CD14-positive monocyte (primary cell): ENCODE measurements around the gene MGAT5. TPM values are rescaled to one million over a fixed set of nuclear protein-coding genes. Genes with fewer than 3 reads are reported as not detected.
A peak's percentile ranks its signal among the peaks of the same experiment; 100 is the strongest.

Experiments
- DNase-seq, 3 donors: peaks; one replicate each; pipeline ENCODE4 v3.0.0-alpha.2; 2011 to 2022
- H2AFZ ChIP-seq: 2 replicates; pipeline ENCODE4 v1.6.0; 2012; ENCODE audit warnings: mild to moderate bottlenecking, low read depth, low read length, inconsistent platforms; ENCODE audit not compliant: insufficient read depth, poor library complexity, severe bottlenecking
- H3K27ac ChIP-seq, 2 donors: 1 replicate in 1 of 2; 2 replicates in 1 of 2; pipeline ENCODE4 v1.5.1; 2012 to 2013; ENCODE audit warnings: low read length in 2 of 2, control low read depth in 1 of 2, inconsistent platforms in 1 of 2, low read depth in 1 of 2, mild to moderate bottlenecking in 1 of 2
- H3K27me3 ChIP-seq, 2 donors: one replicate each; pipeline versions ENCODE4 v1.6.0 to v1.6.1; 2011 to 2013; ENCODE audit warnings: low read length in 2 of 2; ENCODE audit not compliant: control insufficient read depth in 2 of 2, insufficient read depth in 2 of 2
- H3K36me3 ChIP-seq, 2 donors: replicated peaks in 1 of 2; 1 replicate in 1 of 2; 2 replicates in 1 of 2; pipeline versions ENCODE4 v1.5.1 to v1.6.1; 2012 to 2013; ENCODE audit warnings: low read length in 2 of 2, control low read depth in 1 of 2, inconsistent platforms in 1 of 2, mild to moderate bottlenecking in 1 of 2; ENCODE audit not compliant: insufficient read depth in 2 of 2, control insufficient read depth in 1 of 2
- H3K4me1 ChIP-seq, 2 donors: 1 replicate in 1 of 2; 2 replicates in 1 of 2; pipeline versions ENCODE4 v1.5.1 to v1.6.1; 2012 to 2013; ENCODE audit warnings: low read length in 2 of 2, control low read depth in 1 of 2, inconsistent platforms in 1 of 2, mild to moderate bottlenecking in 1 of 2, moderate library complexity in 1 of 2; ENCODE audit not compliant: insufficient read depth in 2 of 2, control insufficient read depth in 1 of 2
- H3K4me2 ChIP-seq: replicated peaks from 2 replicates; pipeline ENCODE3; 2012; ENCODE audit warnings: low read length, moderate library complexity, mild to moderate bottlenecking; ENCODE audit not compliant: poor library complexity, severe bottlenecking; ENCODE audit errors: extremely low read depth
- H3K4me3 ChIP-seq, 3 experiments: fragments of 200-600 bp in 1 of 3; sonication (generic) in 1 of 3; replicated peaks in 1 of 3; 1 replicate in 2 of 3; 2 replicates in 1 of 3; pipeline ENCODE4 v1.5.1; 2011 to 2013; ENCODE audit warnings: low read length in 3 of 3, mild to moderate bottlenecking in 3 of 3, control low read depth in 2 of 3, low read depth in 2 of 3, inconsistent platforms in 1 of 3, moderate library complexity in 1 of 3
- H3K79me2 ChIP-seq: 2 replicates; pipeline ENCODE4 v1.6.0; 2012; ENCODE audit warnings: mild to moderate bottlenecking, control low read depth, inconsistent platforms, low read length, moderate library complexity; ENCODE audit not compliant: insufficient read depth
- H3K9ac ChIP-seq: 2 replicates; pipeline ENCODE4 v1.6.0; 2017; ENCODE audit warnings: low read length, mild to moderate bottlenecking; ENCODE audit not compliant: insufficient read depth, poor library complexity, severe bottlenecking
- H3K9me3 ChIP-seq, 2 donors: replicated peaks in 1 of 2; 1 replicate in 1 of 2; 2 replicates in 1 of 2; pipeline versions ENCODE4 v1.5.1 to v1.6.1; 2012 to 2013; ENCODE audit warnings: low read length in 2 of 2, control low read depth in 1 of 2; ENCODE audit not compliant: control insufficient read depth in 1 of 2, insufficient read depth in 1 of 2
- H4K20me1 ChIP-seq: 2 replicates; pipeline ENCODE4 v1.6.0; 2012; ENCODE audit warnings: mild to moderate bottlenecking, low read length, control low read depth, moderate library complexity; ENCODE audit not compliant: insufficient read depth
- H3K27ac Mint-ChIP-seq, 7 donors: one replicate each; pipeline ENCODE4 v1.8.0; 2020; ENCODE audit warnings: mild to moderate bottlenecking in 7 of 7, mixed read lengths in 7 of 7, moderate library complexity in 6 of 7, inconsistent platforms in 2 of 7
- H3K27me3 Mint-ChIP-seq, 3 donors: one replicate each; pipeline ENCODE4 v1.8.0; 2021 to 2022; ENCODE audit warnings: low read depth in 3 of 3, mild to moderate bottlenecking in 3 of 3, mixed read lengths in 3 of 3, moderate library complexity in 3 of 3, inconsistent platforms in 1 of 3
- H3K36me3 Mint-ChIP-seq, 2 donors: one replicate each; pipeline ENCODE4 v1.8.0; 2020; ENCODE audit warnings: mixed read lengths in 2 of 2, inconsistent platforms in 1 of 2, mild to moderate bottlenecking in 1 of 2
- H3K4me1 Mint-ChIP-seq: one replicate; pipeline ENCODE4 v1.8.0; 2020; ENCODE audit warnings: mild to moderate bottlenecking, mixed read lengths
- H3K4me3 Mint-ChIP-seq, 2 donors: one replicate each; pipeline ENCODE4 v1.8.0; 2020; ENCODE audit warnings: mild to moderate bottlenecking in 2 of 2, mixed read lengths in 2 of 2, moderate library complexity in 1 of 2
- H3K9me3 Mint-ChIP-seq, 7 donors: one replicate each; pipeline ENCODE4 v1.8.0; 2020 to 2022; ENCODE audit warnings: mixed read lengths in 7 of 7, mild to moderate bottlenecking in 6 of 7, moderate library complexity in 6 of 7, inconsistent platforms in 2 of 7
- CTCF ChIP-seq: fragments of 200-600 bp; IDR thresholded peaks from one replicate; pipeline ENCODE4 v1.8.0; 2022; ENCODE audit warnings: antibody characterized with exemption, mild to moderate bottlenecking
- WGBS: methylation state at CpG from one replicate; pipeline ENCODE4 v1.1.5; 2013; ENCODE audit warnings: missing lambda C conversion rate; ENCODE audit not compliant: insufficient coverage; 5-methylcytosine and 5-hydroxymethylcytosine counted together
- intact Hi-C, 2 donors: fragments of 100-400 bp; cut with micrococcal nuclease; formaldehyde crosslinking; loops; one replicate each; pipeline versions ENCODE4 v1.15.0 to v1.15.1; 2023
- polyA plus RNA-seq, 3 donors: library from polyadenylated mRNA; depleted of rRNA in 1 of 3; unstranded in 2 of 3; stranded (reverse) in 1 of 3; fragments of 300-500 nt in 2 of 3; fragments of >200 nt in 1 of 3; fragmentation: Illumina TruSeq in 2 of 3; gene quantifications; 1 replicate in 2 of 3; 2 replicates in 1 of 3; pipeline ENCODE4 v1.2.3, GENCODE V29; 2012 to 2021

MGAT5 gene
- polyA plus RNA-seq, 3 donors: 1.9 to 6.6 (median 2.4) TPM

- H3K9me3 Mint-ChIP-seq: peaks cover 0 to 3% (median 0%) of the 10 kb centered on the region in 7 donors
- H3K4me1 Mint-ChIP-seq: peaks cover 62% of the 10 kb centered on the region
- peaks cover 0 to 2% (median 0%) of the 10 kb centered on the region in 3 donors for H3K27me3 Mint-ChIP-seq
- Histone ChIP-seq H3K79me2 (no peaks in the 10 kb centered on the region), H3K27ac (peak overlapping the region in 1 of 2 donors; percentile 38), H3K4me3 (no peak overlapping the region), H3K9me3 (no peaks in the 10 kb centered on the region), H2AFZ (no peak overlapping the region), H3K9ac (no peak overlapping the region), H3K4me2 (no peak overlapping the region), H3K4me1 (peaks cover 30 to 31% of the 10 kb centered on the region in 2 donors), H4K20me1 (no peaks in the 10 kb centered on the region), H3K27me3 (no peaks in the 10 kb centered on the region), H3K36me3 (peaks cover 0 to 38% of the 10 kb centered on the region in 2 donors)
- intact Hi-C loops: loop anchor here in 1 of 2 donors (10.0 kb wide), 1 partner anchor 278 kb away; no protein-coding TSS in a partner anchor
- TF ChIP-seq CTCF: no peak
- DNase-seq: peak; percentile 5 to 17 (median 17)
- no CpG with 5 or more reads among the region's 1 CpG for WGBS
- H3K36me3 Mint-ChIP-seq: peaks cover 24 to 38% of the 10 kb centered on the region in 2 donors
- H3K4me3 Mint-ChIP-seq: peak overlapping the region in 1 of 2 donors; percentile 13
- peak overlapping the region in 2 of 7 donors; percentile 55 to 61 for H3K27ac Mint-ChIP-seq
Measured at GRCh38 chr2:134402410-134402809, 148.5 kb downstream of the MGAT5 start.

- no peak overlapping the region for H3K27ac Mint-ChIP-seq
Measured at GRCh38 chr2:134405611-134406081, 151.8 kb downstream of the MGAT5 start.

More at GRCh38 chr2:134405611-134406081, 151.8 kb downstream of the MGAT5 start:
- H3K4me1 Mint-ChIP-seq: peaks cover 52% of the 10 kb centered on the region
- TF ChIP-seq CTCF: no peak
- H2AFZ ChIP-seq: no peak overlapping the region
- H3K79me2 ChIP-seq: no peaks in the 10 kb centered on the region
- H3K9me3 Mint-ChIP-seq: peaks cover 0 to 3% (median 0%) of the 10 kb centered on the region in 7 donors
- no peak overlapping the region for H3K4me2 ChIP-seq
- H3K36me3 ChIP-seq: peaks cover 0 to 34% of the 10 kb centered on the region in 2 donors
- H3K27ac ChIP-seq: no peak overlapping the region
- no peak overlapping the region for H3K4me3 Mint-ChIP-seq
- no peaks in the 10 kb centered on the region for H4K20me1 ChIP-seq
- H3K27me3 ChIP-seq: no peaks in the 10 kb centered on the region
- H3K36me3 Mint-ChIP-seq: peaks cover 29 to 43% of the 10 kb centered on the region in 2 donors
- peaks cover 0 to 3% (median 0%) of the 10 kb centered on the region in 3 donors for H3K27me3 Mint-ChIP-seq
- WGBS: 83% methylated on average over 1 of the region's 3 CpGs
- DNase-seq: no peak
- H3K9me3 ChIP-seq: no peaks in the 10 kb centered on the region
- no peak overlapping the region for H3K9ac ChIP-seq
- intact Hi-C loops: loop anchor here in 1 of 2 donors (10.0 kb wide), 1 partner anchor 281 kb away; no protein-coding TSS in a partner anchor
- H3K4me3 ChIP-seq: no peak overlapping the region
- H3K4me1 ChIP-seq: peaks cover 22 to 24% of the 10 kb centered on the region in 2 donors
